GM19395 (cell line): Measurements from ENCODE around the gene PNMA1.
A peak's percentile ranks its signal among the peaks of the same experiment; 100 is the strongest.

ENCODE experiments used
- ATAC-seq: cut with Tn5 transposase; IDR thresholded peaks from one replicate; pipeline ENCODE4 v1.9.1; 2021; ENCODE audit warnings: mild to moderate bottlenecking, moderate library complexity; ENCODE audit not compliant: unreplicated experiment

The PNMA1 gene

GRCh38 chr14:73713803-73714655, at the start of gene PNMA1:
Gene PNMA1, minus strand, starts transcription at chr14:73714384. Its CDS starts 745 bp downstream, at chr14:73713639.
- peak; percentile 80 for ATAC-seq

- no peak for ATAC-seq
Observed at GRCh38 chr14:73763396-73763795, 49.2 kb upstream of the PNMA1 start.

- no peak for ATAC-seq
Observed at GRCh38 chr14:73762375-73762822, 48.2 kb upstream of the PNMA1 start.

GRCh38 chr14:73761618-73762355, 47.6 kb upstream of the PNMA1 start:
- no peak for ATAC-seq

- ATAC-seq: no peak
Observed at GRCh38 chr14:73760598-73761586, 46.7 kb upstream of the PNMA1 start.

GRCh38 chr14:73759714-73760597, 45.8 kb upstream of the PNMA1 start:
- ATAC-seq: peak; percentile 56

GRCh38 chr14:73759183-73759713, 45.1 kb upstream of the PNMA1 start:
- no peak for ATAC-seq

- ATAC-seq: no peak
Observed at GRCh38 chr14:73758392-73759182, 44.4 kb upstream of the PNMA1 start.

GRCh38 chr14:73757876-73758391, 43.8 kb upstream of the PNMA1 start:
- no peak for ATAC-seq

GRCh38 chr14:73757381-73757780, 43.2 kb upstream of the PNMA1 start:
- no peak for ATAC-seq

- no peak for ATAC-seq
Observed at GRCh38 chr14:73755434-73756014, 41.3 kb upstream of the PNMA1 start.

- no peak for ATAC-seq
Observed at GRCh38 chr14:73754911-73755360, 40.8 kb upstream of the PNMA1 start.

GRCh38 chr14:73753887-73754795, 40.0 kb upstream of the PNMA1 start:
- ATAC-seq: peak; percentile 49

GRCh38 chr14:73753124-73753886, 39.1 kb upstream of the PNMA1 start:
- no peak for ATAC-seq

GRCh38 chr14:73752297-73752992, 38.3 kb upstream of the PNMA1 start:
- ATAC-seq: no peak
